ENCODE results near the gene HIVEP3. TPM values are rescaled to one million over a fixed set of nuclear protein-coding genes. Genes with fewer than 3 reads are reported as not detected.

Gene HIVEP3
- total RNA-seq, 1 experiment from 2014 or later: 1.4 TPM

DNA sequence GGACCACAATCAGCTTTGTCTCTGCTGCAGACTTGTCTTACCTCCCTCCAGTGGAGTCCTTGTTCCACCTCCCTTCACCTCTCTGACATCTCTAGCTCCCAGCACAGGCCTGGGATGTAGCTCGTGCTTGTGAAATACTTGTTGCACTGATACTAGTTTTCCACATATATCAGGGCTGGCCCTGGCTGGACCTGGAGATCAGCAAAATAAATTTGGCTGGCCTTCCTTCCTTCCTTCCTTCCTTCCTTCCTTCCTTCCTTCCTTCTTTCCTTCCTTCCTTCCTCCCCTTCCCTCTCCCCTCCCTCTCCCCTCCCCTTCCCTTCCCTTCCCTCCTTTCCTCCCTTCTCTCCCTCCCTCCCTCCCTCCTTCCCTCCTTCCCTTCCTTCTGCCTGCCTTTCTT is 196.5 kb downstream of the HIVEP3 start:
- in situ Hi-C loops (cut with HindIII; ENCODE audit: low pct_unique_long_range_greater_than_20kb, low sequenced_read_pairs): no loop called here
- no peak for DNase-seq (ENCODE audit: low read depth)

DNA sequence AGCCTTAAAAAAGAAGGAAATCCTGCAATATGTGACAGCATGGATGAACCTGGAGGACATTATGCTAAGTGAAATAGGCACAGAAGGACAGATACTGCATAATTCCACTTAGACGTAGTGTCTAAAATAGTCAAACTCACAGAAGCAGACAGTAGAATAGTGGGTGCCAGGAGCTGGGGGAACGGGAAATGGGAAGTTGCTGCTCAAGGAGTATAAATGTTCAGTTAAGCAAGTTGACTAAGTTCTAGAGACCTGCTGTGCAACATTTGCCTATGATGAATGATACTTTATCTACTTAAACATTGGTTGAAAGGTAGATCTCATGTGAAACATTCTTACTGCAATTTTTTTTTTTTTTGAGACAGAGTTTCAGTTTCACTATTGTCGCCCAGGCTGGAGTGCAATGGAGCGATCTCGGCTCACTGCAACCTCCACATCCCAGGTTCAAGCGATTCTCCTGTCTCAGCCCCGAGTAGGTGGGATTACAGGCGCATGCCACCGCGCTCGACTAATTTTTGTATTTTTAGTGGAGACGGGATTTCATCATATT is 197.8 kb downstream of the HIVEP3 start:
- in situ Hi-C loops (cut with HindIII; ENCODE audit: low pct_unique_long_range_greater_than_20kb, low sequenced_read_pairs): no loop called here
- no peak for DNase-seq (ENCODE audit: low read depth)

- in situ Hi-C loops (cut with HindIII; ENCODE audit: low pct_unique_long_range_greater_than_20kb, low sequenced_read_pairs): no loop called here
- DNase-seq (ENCODE audit: low read depth): no peak
Observed at GRCh38 chr1:41719590-41719989, 199.1 kb downstream of the HIVEP3 start.

DNA sequence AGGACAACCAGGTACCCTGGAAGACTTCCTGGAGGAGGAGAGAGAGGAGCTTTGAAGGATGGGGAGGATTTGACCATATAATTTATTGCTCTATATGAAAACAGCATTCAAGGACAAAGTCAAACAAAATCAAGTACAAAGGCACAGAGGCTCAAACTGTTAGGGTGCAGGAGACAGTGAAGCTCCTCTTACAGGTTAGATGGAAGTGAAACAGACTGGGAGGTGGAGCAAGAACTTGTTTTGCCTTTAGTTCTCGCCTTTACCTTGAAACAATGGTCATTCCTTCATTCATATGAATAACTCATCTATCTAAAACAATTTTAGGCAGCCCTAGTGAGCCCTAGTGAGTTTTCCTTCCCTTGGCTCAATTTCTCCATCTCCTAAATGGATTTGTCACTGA is 199.6 kb downstream of the HIVEP3 start:
- DNase-seq (ENCODE audit: low read depth): no peak
- in situ Hi-C loops (cut with HindIII; ENCODE audit: low pct_unique_long_range_greater_than_20kb, low sequenced_read_pairs): no loop called here

DNA sequence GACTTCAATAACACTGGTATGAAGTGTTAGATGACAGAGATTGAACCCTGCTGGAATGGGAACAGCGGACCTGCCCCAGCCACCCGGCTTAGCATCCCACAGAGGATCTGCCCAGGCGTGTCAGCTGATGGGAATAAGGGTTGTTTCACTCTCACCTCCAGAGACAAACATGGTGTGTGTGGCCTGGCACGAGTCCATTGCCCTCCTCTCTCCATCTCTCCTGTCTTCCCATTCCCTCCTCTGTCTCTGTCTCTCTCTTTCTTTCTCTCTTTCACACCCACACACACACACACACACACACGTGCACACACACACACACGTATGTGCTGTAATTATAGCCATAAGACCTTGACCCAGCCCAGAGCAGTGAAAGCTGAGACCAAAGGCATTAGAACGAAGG is 200.2 kb downstream of the HIVEP3 start:
- in situ Hi-C loops (cut with HindIII; ENCODE audit: low pct_unique_long_range_greater_than_20kb, low sequenced_read_pairs): no loop called here

DNA sequence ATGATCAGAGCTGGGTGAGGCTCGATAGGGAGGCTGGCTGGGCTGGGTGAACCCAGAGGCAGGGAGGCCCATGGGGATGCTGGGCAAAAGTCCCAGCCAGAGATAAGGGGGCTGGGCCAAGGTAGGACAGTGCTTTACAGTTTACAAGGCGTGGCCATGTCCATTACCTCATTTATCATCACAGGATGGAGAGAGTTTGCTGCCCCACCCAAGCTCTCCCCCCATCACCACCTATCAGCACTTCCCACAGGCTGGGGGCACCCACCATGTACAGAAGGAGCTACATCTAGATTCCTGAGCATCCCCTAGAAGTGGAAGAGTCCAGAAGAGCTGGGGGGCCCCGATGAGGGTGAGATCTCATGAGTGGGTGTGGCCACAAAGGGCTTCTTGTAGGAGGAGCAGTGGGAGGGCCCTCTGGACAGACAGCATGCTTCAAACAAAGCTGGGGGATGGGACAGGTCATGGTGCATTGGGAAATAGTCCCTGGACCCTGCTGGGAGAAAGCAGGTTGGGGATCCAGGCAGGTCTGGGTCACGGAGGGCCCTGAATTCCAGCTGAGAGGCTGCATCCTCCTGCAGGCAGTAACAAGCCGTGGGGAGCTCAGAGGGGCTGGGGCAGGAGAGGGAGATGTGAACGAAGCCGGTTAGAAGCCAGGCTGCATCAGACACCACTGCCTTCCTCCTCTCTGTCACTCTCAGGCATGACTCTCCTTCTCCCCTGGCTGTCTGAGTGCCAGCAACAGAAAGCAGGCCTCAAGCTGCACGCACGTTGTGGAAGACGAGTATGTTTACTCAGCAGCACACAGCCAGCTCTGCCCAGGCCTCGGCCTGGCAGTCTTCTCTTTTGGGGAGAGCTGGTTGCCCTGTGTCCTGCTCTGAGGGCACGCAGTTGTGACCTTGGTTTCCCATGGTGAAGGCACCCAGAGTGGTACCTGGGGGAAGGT is 202.3 kb downstream of the HIVEP3 start:
- in situ Hi-C loops (cut with HindIII; ENCODE audit: low pct_unique_long_range_greater_than_20kb, low sequenced_read_pairs): no loop called here
- DNase-seq (ENCODE audit: low read depth): no peak

More for the DNA sequence above, 200.2 kb downstream of the HIVEP3 start:
- no peak for DNase-seq (ENCODE audit: low read depth)

DNA sequence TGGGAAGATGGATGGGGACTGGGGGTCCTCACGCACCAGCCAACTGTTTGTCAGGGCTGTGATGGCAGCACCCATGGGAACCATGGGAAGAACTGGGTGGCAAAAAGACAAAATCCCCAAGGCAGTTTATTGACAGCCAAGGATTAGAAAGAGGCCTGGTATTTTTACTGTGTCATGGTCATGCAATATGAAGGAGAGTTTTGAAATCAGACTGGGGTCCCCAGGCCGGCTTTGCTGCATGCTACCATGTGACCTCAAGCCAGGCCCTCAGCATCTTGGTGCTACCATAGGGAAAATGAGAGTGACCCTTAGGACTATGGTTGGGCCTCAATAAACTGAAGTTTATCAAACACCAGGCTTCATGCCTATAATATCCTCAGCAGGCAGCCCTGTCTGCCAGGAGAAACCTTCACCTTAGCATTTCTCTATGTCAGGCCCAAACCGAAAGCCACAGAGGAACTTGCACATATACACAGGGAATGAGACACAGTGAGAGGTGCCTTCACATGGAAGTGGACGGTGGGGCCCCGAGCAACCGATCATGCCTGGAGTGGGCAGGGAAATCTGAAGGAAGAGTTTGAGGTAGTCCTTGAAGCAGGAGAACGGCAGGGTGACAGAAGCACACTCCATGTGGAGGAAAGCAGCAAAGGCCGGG is 203.2 kb downstream of the HIVEP3 start:
- no peak for DNase-seq (ENCODE audit: low read depth)
- in situ Hi-C loops (cut with HindIII; ENCODE audit: low pct_unique_long_range_greater_than_20kb, low sequenced_read_pairs): no loop called here

DNA sequence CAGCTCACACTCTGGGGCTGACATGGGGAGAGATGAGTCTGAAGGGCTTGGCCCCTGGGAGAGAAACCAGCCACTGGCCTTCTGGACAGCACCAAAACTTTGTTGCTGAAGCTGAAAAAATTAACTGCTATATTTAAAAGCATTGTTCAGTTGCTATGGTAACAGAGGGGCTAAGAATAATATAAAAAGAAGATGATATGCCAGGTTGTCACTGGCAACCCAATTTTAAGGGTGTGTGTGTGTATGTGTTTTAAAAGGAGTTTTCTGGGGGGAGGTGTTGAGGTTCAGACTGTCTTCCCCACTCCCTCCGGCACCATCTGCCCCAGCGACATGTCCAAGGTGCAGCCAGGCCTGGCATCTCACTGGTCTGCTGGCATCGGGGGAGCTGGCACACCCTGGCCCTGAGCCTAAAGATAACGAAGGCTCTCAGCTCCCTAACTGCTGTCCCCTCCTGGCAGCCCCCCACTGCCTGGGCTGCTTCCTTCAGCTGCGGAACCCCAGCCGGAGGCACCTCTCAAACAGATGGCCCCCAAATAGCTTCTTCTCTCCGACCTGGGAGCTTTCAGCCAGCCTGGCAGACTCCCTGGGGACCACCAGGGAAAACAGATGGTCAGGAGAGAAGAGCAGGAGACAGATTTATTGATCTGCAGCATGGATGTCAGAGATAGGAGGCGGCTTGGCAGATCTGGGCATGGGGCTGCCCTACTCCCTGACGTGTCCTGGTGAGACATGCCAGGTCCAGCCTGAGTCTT is 203.9 kb downstream of the HIVEP3 start:
- in situ Hi-C loops (cut with HindIII; ENCODE audit: low pct_unique_long_range_greater_than_20kb, low sequenced_read_pairs): no loop called here

DNA sequence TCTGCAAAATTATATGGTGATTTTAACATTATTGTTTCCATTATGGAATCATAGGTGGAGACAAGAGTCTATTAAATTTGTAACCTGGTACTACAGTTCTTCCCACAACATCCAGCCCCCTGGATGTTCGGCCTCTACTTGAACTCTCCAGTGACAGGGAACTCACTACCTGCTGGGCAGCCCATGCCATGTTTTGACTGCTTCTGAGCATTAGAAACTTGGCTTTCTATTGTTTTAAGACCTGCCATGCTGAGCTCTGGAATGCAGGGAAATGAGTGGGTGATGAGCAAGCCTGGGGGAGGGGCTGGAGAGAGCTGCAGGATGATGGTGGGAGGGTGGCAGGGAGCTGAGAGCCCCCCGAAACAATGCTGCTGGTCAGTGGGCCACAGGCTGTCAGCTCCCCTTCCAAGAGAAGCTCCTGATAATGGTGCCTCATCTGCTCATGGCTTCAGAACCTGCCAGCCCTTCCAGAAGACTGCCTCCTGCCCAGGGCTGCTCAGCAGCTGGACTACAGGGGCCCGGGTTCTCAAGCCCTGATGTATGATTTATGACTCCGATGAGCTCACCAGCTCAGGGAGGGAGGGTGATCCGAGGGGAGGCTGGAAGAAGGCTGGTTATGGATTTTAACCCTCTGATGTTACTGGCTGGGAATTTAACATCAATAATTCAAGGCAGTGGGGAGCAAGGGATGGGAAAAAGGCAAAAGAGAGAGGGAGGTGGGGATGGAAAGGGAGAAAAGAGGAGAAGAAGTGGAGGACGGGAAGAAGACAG is 205.0 kb downstream of the HIVEP3 start:
- in situ Hi-C loops (cut with HindIII; ENCODE audit: low pct_unique_long_range_greater_than_20kb, low sequenced_read_pairs): no loop called here
- DNase-seq (ENCODE audit: low read depth): peak; percentile 69

More for the DNA sequence above, 203.9 kb downstream of the HIVEP3 start:
- no peak for DNase-seq (ENCODE audit: low read depth)

DNA sequence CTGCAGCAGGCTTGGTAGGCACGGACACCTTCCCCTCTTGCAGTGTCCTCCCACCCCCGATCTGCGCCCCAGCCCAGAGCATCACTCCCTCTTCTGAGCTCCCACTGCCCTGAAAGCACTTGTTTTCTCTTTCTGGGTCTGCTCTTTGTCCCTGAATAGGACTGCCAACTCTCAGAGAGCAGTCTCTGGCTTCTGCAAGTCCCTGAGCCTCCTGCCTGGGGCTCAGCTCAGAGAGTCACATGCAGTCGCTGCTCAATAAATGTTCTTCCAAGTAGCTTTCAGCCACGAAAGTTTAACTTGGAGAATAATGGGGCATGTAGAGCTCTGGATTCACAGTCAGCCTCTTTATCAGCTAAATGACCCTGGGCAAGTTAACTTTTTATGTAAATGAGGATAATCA is 205.6 kb downstream of the HIVEP3 start:
- in situ Hi-C loops (cut with HindIII; ENCODE audit: low pct_unique_long_range_greater_than_20kb, low sequenced_read_pairs): no loop called here
- DNase-seq (ENCODE audit: low read depth): no peak

GRCh38 chr1:41712695-41713094 is 206.0 kb downstream of the HIVEP3 start:
- DNase-seq (ENCODE audit: low read depth): peak; percentile 72
- in situ Hi-C loops (cut with HindIII; ENCODE audit: low pct_unique_long_range_greater_than_20kb, low sequenced_read_pairs): no loop called here

GRCh38 chr1:41712081-41712480 is 206.6 kb downstream of the HIVEP3 start:
- in situ Hi-C loops (cut with HindIII; ENCODE audit: low pct_unique_long_range_greater_than_20kb, low sequenced_read_pairs): no loop called here
- DNase-seq (ENCODE audit: low read depth): no peak

- no peak for DNase-seq (ENCODE audit: low read depth)
- in situ Hi-C loops (cut with HindIII; ENCODE audit: low pct_unique_long_range_greater_than_20kb, low sequenced_read_pairs): no loop called here
Observed at GRCh38 chr1:41711581-41711980, 207.1 kb downstream of the HIVEP3 start.

DNA sequence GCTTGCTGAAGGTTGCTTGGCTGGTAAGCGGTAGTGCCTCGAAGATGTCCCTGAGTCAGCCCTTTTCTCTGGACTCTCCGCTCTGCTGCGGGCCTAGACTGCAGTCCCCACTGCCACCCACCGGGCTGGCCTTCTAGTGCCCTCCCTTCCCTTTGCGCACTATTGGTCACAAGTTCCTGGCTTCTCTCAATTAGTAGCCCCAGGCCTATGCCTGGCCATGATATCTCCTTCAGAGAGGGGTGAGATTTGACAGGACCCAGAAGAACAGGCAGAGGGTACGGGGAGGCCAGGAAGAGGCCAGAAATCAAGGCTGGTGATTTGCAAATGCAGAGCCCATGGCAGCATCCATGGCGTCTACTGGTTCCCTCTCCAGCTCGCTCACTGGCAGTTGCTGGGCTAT is 207.7 kb downstream of the HIVEP3 start:
- in situ Hi-C loops (cut with HindIII; ENCODE audit: low pct_unique_long_range_greater_than_20kb, low sequenced_read_pairs): no loop called here
- no peak for DNase-seq (ENCODE audit: low read depth)

- in situ Hi-C loops (cut with HindIII; ENCODE audit: low pct_unique_long_range_greater_than_20kb, low sequenced_read_pairs): no loop called here
- DNase-seq (ENCODE audit: low read depth): no peak
Observed at GRCh38 chr1:41709873-41710272, 208.8 kb downstream of the HIVEP3 start.

DNA sequence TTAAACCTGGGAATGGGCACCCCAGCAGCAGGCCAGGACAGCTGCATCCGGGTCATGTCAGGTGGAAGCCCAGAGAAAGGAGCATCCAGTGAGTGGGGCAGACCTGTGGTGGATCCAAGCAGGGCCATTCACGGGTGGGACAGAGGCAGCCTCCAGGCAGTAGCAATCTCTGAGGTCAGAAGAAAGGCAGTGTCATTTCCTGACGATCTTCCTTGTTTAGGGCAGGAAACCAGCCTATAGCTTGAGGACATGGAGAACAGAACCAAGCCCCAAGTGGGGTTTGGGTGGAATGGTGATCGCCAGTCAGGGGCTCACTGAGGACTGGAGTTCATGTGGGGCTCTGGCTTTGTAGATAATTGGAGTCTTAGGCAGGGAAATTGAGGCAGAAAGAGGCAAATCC is 209.4 kb downstream of the HIVEP3 start:
- DNase-seq (ENCODE audit: low read depth): no peak
- in situ Hi-C loops (cut with HindIII; ENCODE audit: low pct_unique_long_range_greater_than_20kb, low sequenced_read_pairs): no loop called here

DNA sequence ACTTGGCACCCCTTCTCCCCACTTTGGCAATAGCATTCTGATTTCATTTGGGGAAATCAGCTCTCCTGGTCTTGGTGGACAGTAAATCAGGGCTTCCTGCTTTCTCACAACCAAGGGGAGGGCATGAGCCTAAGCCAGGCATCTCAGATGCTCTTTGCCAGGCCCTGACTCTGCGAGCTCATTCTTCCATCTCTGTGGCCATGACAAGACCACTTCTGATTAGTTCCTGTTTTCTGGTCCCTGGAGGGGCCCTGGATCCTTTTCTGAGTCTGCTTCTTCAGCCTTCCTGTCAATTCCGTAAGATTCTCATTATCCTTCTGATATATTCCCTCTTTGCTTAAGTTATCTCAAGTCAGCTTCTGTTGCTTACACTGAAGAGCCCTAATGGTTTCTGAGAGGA is 210.4 kb downstream of the HIVEP3 start:
- DNase-seq (ENCODE audit: low read depth): no peak

GRCh38 chr1:41707793-41708192 is 210.9 kb downstream of the HIVEP3 start:
- in situ Hi-C loops (cut with HindIII; ENCODE audit: low pct_unique_long_range_greater_than_20kb, low sequenced_read_pairs): no loop called here
- DNase-seq (ENCODE audit: low read depth): no peak

More for the DNA sequence above, 210.4 kb downstream of the HIVEP3 start:
- in situ Hi-C loops (cut with HindIII; ENCODE audit: low pct_unique_long_range_greater_than_20kb, low sequenced_read_pairs): no loop called here
